K562 (cell line): ENCODE data around the gene MLC1.

Experiments
- CTBP1 ChIP-seq: fragments of 450-650 bp; IDR thresholded peaks from 2 replicates; pipeline ENCODE4 v1.6.1; 2016; ENCODE audit warnings: borderline replicate concordance
- EP300 ChIP-seq: IDR thresholded peaks from 2 replicates; pipeline ENCODE4 v1.6.1; 2012; ENCODE audit warnings: low read length, improper control_type of control experiment
- ETV6 ChIP-seq, 3 experiments: fragments of 150-350 bp in 1 of 3; sonication (generic) in 1 of 3; formaldehyde crosslinking in 1 of 3; IDR thresholded peaks; 2 replicates each; pipeline versions ENCODE4 v1.6.1 to v1.8.0; 2014 to 2022; ENCODE audit warnings: borderline replicate concordance in 2 of 3, low read depth in 2 of 3, antibody characterized with exemption in 1 of 3, low read length in 1 of 3, mild to moderate bottlenecking in 1 of 3, missing genetic modification reagents in 1 of 3
- HIVEP1 ChIP-seq: fragments of 250-450 bp; sonication (Bioruptor Pico); IDR thresholded peaks from 2 replicates; pipeline ENCODE4 v1.4.0; 2020; ENCODE audit warnings: mild to moderate bottlenecking
- MYC ChIP-seq, 2 experiments: fragments of 250-450 bp in 1 of 2; sonication (Bioruptor Pico) in 1 of 2; IDR thresholded peaks; 2 replicates each; pipeline versions ENCODE4 v1.5.1 to v1.6.1; 2012 to 2021; ENCODE audit warnings: low read depth in 2 of 2, borderline replicate concordance in 1 of 2, improper control_type of control experiment in 1 of 2, low read length in 1 of 2, mild to moderate bottlenecking in 1 of 2, moderate library complexity in 1 of 2
- POLR2A ChIP-seq: fragments of 450-650 bp; conservative IDR thresholded peaks from 2 replicates; pipeline ENCODE4 v1.6.1; 2016
- RBM15 ChIP-seq: fragments of 200-400 bp; formaldehyde crosslinking; IDR thresholded peaks from 2 replicates; pipeline ENCODE4 v1.6.1; 2018; ENCODE audit warnings: mild to moderate bottlenecking, low read length, moderate library complexity; ENCODE audit not compliant: insufficient read depth
- SREBF2 ChIP-seq: sonication (generic); formaldehyde crosslinking; IDR thresholded peaks from 2 replicates; pipeline ENCODE4 v1.4.0; 2020; ENCODE audit warnings: mild to moderate bottlenecking, missing genetic modification reagents
- ZFP36 ChIP-seq: fragments of 150-350 bp; IDR thresholded peaks from 2 replicates; pipeline ENCODE4 v1.6.1; 2018; ENCODE audit warnings: low read length, low read depth; ENCODE audit not compliant: partially characterized antibody
- ZNF717 ChIP-seq: fragments of 250-450 bp; sonication (Bioruptor Pico); IDR thresholded peaks from 2 replicates; pipeline ENCODE4 v1.5.0; 2021
- TF ChIP-seq, protein P1 (sequence below), 3 experiments: IDR thresholded peaks in 2 of 3; conservative IDR thresholded peaks in 1 of 3; 2 replicates each; pipeline ENCODE4 v1.5.1; 2011 to 2012; ENCODE audit warnings: low read length in 3 of 3, mild to moderate bottlenecking in 3 of 3, control low read depth in 2 of 3, improper control_type of control experiment in 1 of 3, inconsistent platforms in 1 of 3, low read depth in 1 of 3, mixed read lengths in 1 of 3, moderate library complexity in 1 of 3; ENCODE audit not compliant: insufficient read depth in 2 of 3
- TF ChIP-seq, protein P2 (sequence below): fragments of 250-450 bp; sonication (Bioruptor Pico); IDR thresholded peaks from 2 replicates; pipeline ENCODE4 v1.8.0; 2021; ENCODE audit warnings: mild to moderate bottlenecking, moderate library complexity

DNA sequence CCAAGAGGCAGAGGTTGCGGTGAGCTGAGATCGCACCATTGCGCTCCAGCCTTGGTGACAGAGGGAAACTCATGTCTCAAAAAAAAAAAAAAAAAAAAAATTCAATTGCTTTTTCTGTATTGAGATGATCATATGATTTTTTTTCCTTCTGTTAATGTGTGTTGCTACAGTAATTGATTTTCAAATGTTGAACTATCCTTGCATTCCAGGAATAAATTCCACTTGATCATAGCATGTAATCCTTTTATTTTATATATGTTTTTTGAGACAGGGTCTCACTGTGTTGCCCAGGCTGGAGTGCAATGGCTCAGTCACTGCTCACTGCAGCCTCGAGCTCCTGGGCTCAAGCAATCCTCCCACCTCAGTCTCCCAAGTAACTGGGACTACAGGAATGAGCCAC is 37.9 kb upstream of the MLC1 start:
- TF ChIP-seq, protein P1, sequence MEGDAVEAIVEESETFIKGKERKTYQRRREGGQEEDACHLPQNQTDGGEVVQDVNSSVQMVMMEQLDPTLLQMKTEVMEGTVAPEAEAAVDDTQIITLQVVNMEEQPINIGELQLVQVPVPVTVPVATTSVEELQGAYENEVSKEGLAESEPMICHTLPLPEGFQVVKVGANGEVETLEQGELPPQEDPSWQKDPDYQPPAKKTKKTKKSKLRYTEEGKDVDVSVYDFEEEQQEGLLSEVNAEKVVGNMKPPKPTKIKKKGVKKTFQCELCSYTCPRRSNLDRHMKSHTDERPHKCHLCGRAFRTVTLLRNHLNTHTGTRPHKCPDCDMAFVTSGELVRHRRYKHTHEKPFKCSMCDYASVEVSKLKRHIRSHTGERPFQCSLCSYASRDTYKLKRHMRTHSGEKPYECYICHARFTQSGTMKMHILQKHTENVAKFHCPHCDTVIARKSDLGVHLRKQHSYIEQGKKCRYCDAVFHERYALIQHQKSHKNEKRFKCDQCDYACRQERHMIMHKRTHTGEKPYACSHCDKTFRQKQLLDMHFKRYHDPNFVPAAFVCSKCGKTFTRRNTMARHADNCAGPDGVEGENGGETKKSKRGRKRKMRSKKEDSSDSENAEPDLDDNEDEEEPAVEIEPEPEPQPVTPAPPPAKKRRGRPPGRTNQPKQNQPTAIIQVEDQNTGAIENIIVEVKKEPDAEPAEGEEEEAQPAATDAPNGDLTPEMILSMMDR (IDR thresholded peaks at IDR 0.05 in 2 of 3, conservative IDR thresholded peaks at IDR 0.05 in 1 of 3; ENCODE audit: insufficient read depth in 2 of 3, low read depth in 1 of 3, low read length in 3 of 3) = no peak
- TF ChIP-seq ETV6 (IDR thresholded peaks at IDR 0.05; ENCODE audit: borderline replicate concordance in 1 of 2, low read depth in 2 of 2, low read length in 1 of 2) = no peak
- no peak for TF ChIP-seq ETV6 (CRISPR knock-in tag; IDR thresholded peaks at IDR 0.05; ENCODE audit: borderline replicate concordance)
- TF ChIP-seq EP300 = no peak
- TF ChIP-seq ZFP36 = no peak
- TF ChIP-seq, protein P2, sequence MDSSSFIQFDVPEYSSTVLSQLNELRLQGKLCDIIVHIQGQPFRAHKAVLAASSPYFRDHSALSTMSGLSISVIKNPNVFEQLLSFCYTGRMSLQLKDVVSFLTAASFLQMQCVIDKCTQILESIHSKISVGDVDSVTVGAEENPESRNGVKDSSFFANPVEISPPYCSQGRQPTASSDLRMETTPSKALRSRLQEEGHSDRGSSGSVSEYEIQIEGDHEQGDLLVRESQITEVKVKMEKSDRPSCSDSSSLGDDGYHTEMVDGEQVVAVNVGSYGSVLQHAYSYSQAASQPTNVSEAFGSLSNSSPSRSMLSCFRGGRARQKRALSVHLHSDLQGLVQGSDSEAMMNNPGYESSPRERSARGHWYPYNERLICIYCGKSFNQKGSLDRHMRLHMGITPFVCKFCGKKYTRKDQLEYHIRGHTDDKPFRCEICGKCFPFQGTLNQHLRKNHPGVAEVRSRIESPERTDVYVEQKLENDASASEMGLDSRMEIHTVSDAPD (CRISPR knock-in tag) = no peak
- TF ChIP-seq RBM15 = no peak
- no peak for TF ChIP-seq CTBP1
- no peak for TF ChIP-seq MYC (IDR thresholded peaks at IDR 0.05; ENCODE audit: low read depth, low read length)
- TF ChIP-seq MYC (CRISPR knock-in tag; IDR thresholded peaks at IDR 0.05; ENCODE audit: borderline replicate concordance, low read depth) = no peak
- no peak for TF ChIP-seq POLR2A
- no peak for TF ChIP-seq HIVEP1 (CRISPR knock-in tag)
- TF ChIP-seq ZNF717 (CRISPR knock-in tag) = no peak
- TF ChIP-seq SREBF2 (CRISPR knock-in tag) = no peak
